GM23248 (cell line): ENCODE results near the gene SYVN1. TPM values are rescaled to one million over a fixed set of nuclear protein-coding genes. Genes with fewer than 3 reads are reported as not detected.

Source experiments
- DNase-seq: peaks from one replicate; pipeline ENCODE4 v3.0.0-alpha.2; 2015
- H2AFZ ChIP-seq: fragments of 200-600 bp; sonication (generic); 2 replicates; pipeline ENCODE4 v1.6.1; 2016; ENCODE audit warnings: antibody characterized with exemption
- H3F3A ChIP-seq: fragments of 200-600 bp; sonication (generic); 2 replicates; pipeline ENCODE4 v1.6.1; 2016; ENCODE audit warnings: mild to moderate bottlenecking, antibody characterized with exemption, mixed run types; ENCODE audit not compliant: insufficient read depth
- H3K27ac ChIP-seq: fragments of 200-600 bp; sonication (generic); 2 replicates; pipeline ENCODE4 v1.5.1; 2016; ENCODE audit warnings: mild to moderate bottlenecking
- H3K27me3 ChIP-seq: fragments of 200-600 bp; sonication (generic); replicated peaks from 2 replicates; pipeline ENCODE4 v1.6.1; 2016; ENCODE audit warnings: mild to moderate bottlenecking; ENCODE audit not compliant: insufficient read depth
- H3K36me3 ChIP-seq: fragments of 200-600 bp; sonication (generic); 2 replicates; pipeline ENCODE4 v1.6.1; 2016; ENCODE audit warnings: low read depth, mild to moderate bottlenecking
- H3K4me1 ChIP-seq: fragments of 200-600 bp; sonication (generic); 2 replicates; pipeline ENCODE4 v1.6.1; 2016; ENCODE audit warnings: mild to moderate bottlenecking; ENCODE audit not compliant: insufficient read depth
- H3K4me2 ChIP-seq: fragments of 200-600 bp; sonication (generic); one replicate; pipeline ENCODE4 v1.6.1; 2016; ENCODE audit warnings: mild to moderate bottlenecking; ENCODE audit not compliant: unreplicated experiment
- H3K4me3 ChIP-seq: fragments of 200-600 bp; sonication (generic); 2 replicates; pipeline ENCODE4 v1.5.1; 2016; ENCODE audit warnings: mild to moderate bottlenecking
- H3K79me2 ChIP-seq: fragments of 200-600 bp; sonication (generic); 2 replicates; pipeline ENCODE4 v1.6.1; 2016; ENCODE audit warnings: mild to moderate bottlenecking; ENCODE audit not compliant: insufficient read depth
- H3K9ac ChIP-seq: fragments of 200-600 bp; sonication (generic); 2 replicates; pipeline ENCODE4 v1.6.1; 2016; ENCODE audit warnings: mild to moderate bottlenecking
- H3K9me2 ChIP-seq: fragments of 200-600 bp; sonication (generic); 2 replicates; pipeline ENCODE4 v1.6.1; 2016; ENCODE audit warnings: mixed run types, mild to moderate bottlenecking, moderate library complexity; ENCODE audit not compliant: insufficient read depth
- H3K9me3 ChIP-seq: fragments of 200-600 bp; sonication (generic); one replicate; pipeline ENCODE4 v1.6.1; 2017; ENCODE audit warnings: low read depth
- H4K20me1 ChIP-seq: fragments of 200-600 bp; sonication (generic); 2 replicates; pipeline ENCODE4 v1.6.0; 2016; ENCODE audit not compliant: insufficient read depth
- EZH2 ChIP-seq: fragments of 200-600 bp; sonication (generic); IDR thresholded peaks from 2 replicates; pipeline ENCODE4 v1.6.1; 2018; ENCODE audit warnings: antibody characterized with exemption, mild to moderate bottlenecking; ENCODE audit not compliant: insufficient read depth, poor library complexity, severe bottlenecking
- EZH2phosphoT487 ChIP-seq: fragments of 200-600 bp; sonication (generic); IDR thresholded peaks from 2 replicates; pipeline ENCODE4 v1.6.1; 2018; ENCODE audit warnings: antibody characterized with exemption, moderate library complexity, mild to moderate bottlenecking, low read depth; ENCODE audit not compliant: insufficient read depth
- WGBS, 2 experiments: methylation state at CpG; one replicate each; pipeline ENCODE4 v1.1.6; 2015 to 2017; ENCODE audit warnings: low lambda C conversion rate in 2 of 2, low coverage in 1 of 2; ENCODE audit errors: missing lambda C conversion rate in 2 of 2; 5-methylcytosine and 5-hydroxymethylcytosine counted together
- in situ Hi-C: fragments of 300-500 bp; cut with MboI; formaldehyde crosslinking; loops from 2 replicates; pipeline ENCODE4 v1.15.0; 2020
- polyA plus RNA-seq: library from polyadenylated mRNA; unstranded; fragments of >200 nt; fragmentation: Nextera tagmentation; extraction: Ambion mirVana; gene quantifications from 2 replicates; pipeline ENCODE4 v1.2.1, GENCODE V29; 2016
- total RNA-seq: library from RNA; depleted of rRNA; stranded (reverse); fragments of >200 nt; shearing (Covaris generic); gene quantifications from 2 replicates; pipeline ENCODE4 v1.2.3, GENCODE V29; 2014

The SYVN1 gene
- total and polyA plus RNA-seq, 2 experiments from 2014 or later, result 21.2 to 29.5 TPM

GRCh38 chr11:65096926-65097325, 37.4 kb downstream of the SYVN1 start:
- TF ChIP-seq EZH2 (no peak), EZH2phosphoT487 (no peak)
- H4K20me1 ChIP-seq, result no peaks in the 10 kb centered on the region
- no peaks in the 10 kb centered on the region for H3K27me3 ChIP-seq
- peak overlapping the region; percentile 97 for H3K9ac ChIP-seq
- H3K36me3 ChIP-seq, result 0 out of 2 replicates have a peak, but pooled peaks cover 4% of the 10 kb centered on the region
- peak overlapping the region; percentile 98; the same call in 1 of the 2 replicates for H2AFZ ChIP-seq
- no peak for DNase-seq
- no peaks in the 10 kb centered on the region for H3K9me3 ChIP-seq
- H3F3A ChIP-seq, result peaks cover 11% of the 10 kb centered on the region; the same call in 1 of the 2 replicates
- no peaks in the 10 kb centered on the region for H3K9me2 ChIP-seq
- in situ Hi-C loops, result no loop called here
- peaks cover 7% of the 10 kb centered on the region; the same call in 1 of the 2 replicates for H3K4me1 ChIP-seq
- peak overlapping the region; percentile 93 for H3K4me3 ChIP-seq
- H3K79me2 ChIP-seq, result peaks cover 52% of the 10 kb centered on the region
- 29 to 31% methylated on average over 8 of the region's 8 CpGs for WGBS, 2 experiments
- H3K27ac ChIP-seq, result no peak overlapping the region
- peak overlapping the region; percentile 75 for H3K4me2 ChIP-seq

- DNase-seq, result peak; percentile 96
- peak within 1 kb of the TSS; percentile 98 for H2AFZ ChIP-seq
- H3K9me3 ChIP-seq, result no peaks in the 10 kb centered on the region
- peaks cover 7% of the 10 kb centered on the region; the same call in 1 of the 2 replicates for H3K4me1 ChIP-seq
- no peaks in the 10 kb centered on the region for H3K27me3 ChIP-seq
- H3F3A ChIP-seq, result peaks cover 11% of the 10 kb centered on the region; the same call in 1 of the 2 replicates
- peak within 1 kb of the TSS; percentile 75 for H3K4me2 ChIP-seq
- H3K27ac ChIP-seq, result peak within 1 kb of the TSS; percentile 80
- in situ Hi-C loops, result no loop called here
- H3K79me2 ChIP-seq, result peaks cover 47% of the 10 kb centered on the region
- H3K4me3 ChIP-seq, result peak within 1 kb of the TSS; percentile 93
- no peaks in the 10 kb centered on the region for H4K20me1 ChIP-seq
- H3K36me3 ChIP-seq, result 0 out of 2 replicates have a peak, but pooled peaks cover 4% of the 10 kb centered on the region
- TF ChIP-seq EZH2phosphoT487, result no peak
- TF ChIP-seq EZH2, result no peak
- H3K9me2 ChIP-seq, result no peaks in the 10 kb centered on the region
- 1 to 6% methylated on average over 35 to 44 of the region's 52 CpGs for WGBS, 2 experiments
- peak within 1 kb of the TSS; percentile 97 for H3K9ac ChIP-seq
Measured at GRCh38 chr11:65095974-65096806, 38.1 kb downstream of the SYVN1 start, which contains the start of gene VPS51. Gene VPS51, plus strand, starts transcription at chr11:65096214. Its CDS starts 37 bp downstream, at chr11:65096251.

- WGBS, 2 experiments, result 81 to 83% methylated on average over 14 to 22 of the region's 22 CpGs
- Histone ChIP-seq H3K4me1 (peaks cover 7% of the 10 kb centered on the region; the same call in 1 of the 2 replicates), H3F3A (peaks cover 11% of the 10 kb centered on the region; the same call in 1 of the 2 replicates), H2AFZ (peak overlapping the region; percentile 98), H3K79me2 (peaks cover 40% of the 10 kb centered on the region), H3K9me2 (no peaks in the 10 kb centered on the region), H3K27ac (no peak overlapping the region), H3K9me3 (no peaks in the 10 kb centered on the region), H3K27me3 (no peaks in the 10 kb centered on the region), H3K36me3 (0 out of 2 replicates have a peak, but pooled peaks cover 4% of the 10 kb centered on the region), H3K9ac (peak overlapping the region; percentile 97), H3K4me2 (peak overlapping the region; percentile 75), H4K20me1 (no peaks in the 10 kb centered on the region), H3K4me3 (peak overlapping the region; percentile 93)
- DNase-seq, result no peak
- no peak for TF ChIP-seq EZH2phosphoT487
- TF ChIP-seq EZH2, result no peak
- in situ Hi-C loops, result no loop called here
Measured at GRCh38 chr11:65095427-65095826, 38.9 kb downstream of the SYVN1 start.

- H3K9me3 ChIP-seq, result no peaks in the 10 kb centered on the region
- no peaks in the 10 kb centered on the region for H3K4me1 ChIP-seq
- H3K9me2 ChIP-seq, result no peaks in the 10 kb centered on the region
- no peak overlapping the region for H2AFZ ChIP-seq
- DNase-seq, result no peak
- no peak overlapping the region for H3K4me3 ChIP-seq
- in situ Hi-C loops, result no loop called here
- H4K20me1 ChIP-seq, result no peaks in the 10 kb centered on the region
- no peak overlapping the region for H3K4me2 ChIP-seq
- H3F3A ChIP-seq, result peaks cover 11% of the 10 kb centered on the region; the same call in 1 of the 2 replicates
- H3K36me3 ChIP-seq, result peaks cover 8% of the 10 kb centered on the region; the same call in 1 of the 2 replicates
- TF ChIP-seq EZH2phosphoT487, result no peak
- no peak for TF ChIP-seq EZH2
- peaks cover 3% of the 10 kb centered on the region for H3K79me2 ChIP-seq
- no peak overlapping the region for H3K27ac ChIP-seq
- WGBS, 2 experiments, result 95 to 96% methylated on average over 4 of the region's 4 CpGs
- no peak overlapping the region for H3K9ac ChIP-seq
- no peaks in the 10 kb centered on the region for H3K27me3 ChIP-seq
Measured at GRCh38 chr11:65090628-65091027, 43.7 kb downstream of the SYVN1 start.
